Measurements from ENCODE around the gene MAP3K2.

DNA sequence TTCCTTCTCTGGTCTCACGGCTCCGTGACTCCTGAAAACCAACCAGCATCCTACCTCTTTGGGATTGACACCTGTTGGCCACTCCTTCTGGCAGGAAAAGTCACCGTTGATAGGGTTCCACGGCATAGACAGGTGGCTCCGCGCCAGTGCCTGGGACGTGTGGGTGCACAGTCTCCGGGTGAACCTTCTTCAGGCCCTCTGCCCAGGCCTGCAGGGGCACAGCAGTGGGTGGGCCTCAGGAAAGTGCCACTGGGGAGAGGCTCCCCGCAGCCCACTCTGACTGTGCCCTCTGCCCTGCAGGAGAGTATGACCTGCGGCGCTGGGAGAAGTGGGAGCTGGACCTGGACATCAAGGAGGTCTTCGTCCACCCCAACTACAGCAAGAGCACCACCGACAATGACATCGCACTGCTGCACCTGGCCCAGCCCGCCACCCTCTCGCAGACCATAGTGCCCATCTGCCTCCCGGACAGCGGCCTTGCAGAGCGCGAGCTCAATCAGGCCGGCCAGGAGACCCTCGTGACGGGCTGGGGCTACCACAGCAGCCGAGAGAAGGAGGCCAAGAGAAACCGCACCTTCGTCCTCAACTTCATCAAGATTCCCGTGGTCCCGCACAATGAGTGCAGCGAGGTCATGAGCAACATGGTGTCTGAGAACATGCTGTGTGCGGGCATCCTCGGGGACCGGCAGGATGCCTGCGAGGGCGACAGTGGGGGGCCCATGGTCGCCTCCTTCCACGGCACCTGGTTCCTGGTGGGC, 40.5 kb upstream of the MAP3K2 start:
- TF ChIP-seq, protein P1, sequence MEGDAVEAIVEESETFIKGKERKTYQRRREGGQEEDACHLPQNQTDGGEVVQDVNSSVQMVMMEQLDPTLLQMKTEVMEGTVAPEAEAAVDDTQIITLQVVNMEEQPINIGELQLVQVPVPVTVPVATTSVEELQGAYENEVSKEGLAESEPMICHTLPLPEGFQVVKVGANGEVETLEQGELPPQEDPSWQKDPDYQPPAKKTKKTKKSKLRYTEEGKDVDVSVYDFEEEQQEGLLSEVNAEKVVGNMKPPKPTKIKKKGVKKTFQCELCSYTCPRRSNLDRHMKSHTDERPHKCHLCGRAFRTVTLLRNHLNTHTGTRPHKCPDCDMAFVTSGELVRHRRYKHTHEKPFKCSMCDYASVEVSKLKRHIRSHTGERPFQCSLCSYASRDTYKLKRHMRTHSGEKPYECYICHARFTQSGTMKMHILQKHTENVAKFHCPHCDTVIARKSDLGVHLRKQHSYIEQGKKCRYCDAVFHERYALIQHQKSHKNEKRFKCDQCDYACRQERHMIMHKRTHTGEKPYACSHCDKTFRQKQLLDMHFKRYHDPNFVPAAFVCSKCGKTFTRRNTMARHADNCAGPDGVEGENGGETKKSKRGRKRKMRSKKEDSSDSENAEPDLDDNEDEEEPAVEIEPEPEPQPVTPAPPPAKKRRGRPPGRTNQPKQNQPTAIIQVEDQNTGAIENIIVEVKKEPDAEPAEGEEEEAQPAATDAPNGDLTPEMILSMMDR (IDR thresholded peaks at IDR 0.05) = no peak
- no peak for TF ChIP-seq POLR2A (IDR thresholded peaks at IDR 0.05)

All from thyroid gland (tissue), 4 donors.